Brain microvascular endothelial cell (primary cell): Measurements from ENCODE around the gene COX5B.
"Not testable (repeated sequence)": the region's sequence is repeated elsewhere in the genome, so short reads cannot be mapped to it uniquely, and the experiment has no call there.

ENCODE experiments used
- DNase-seq: peaks from one replicate; pipeline ENCODE4 v3.0.0-alpha.2; 2020
- H3K27ac ChIP-seq: fragments of 250-450 bp; sonication (Bioruptor Pico); 2 replicates; pipeline ENCODE4 v1.5.1; 2020; ENCODE audit warnings: mild to moderate bottlenecking, moderate library complexity
- H3K27me3 ChIP-seq: fragments of 250-450 bp; sonication (Bioruptor Pico); replicated peaks from 2 replicates; pipeline ENCODE4 v1.5.1; 2020; ENCODE audit warnings: mild to moderate bottlenecking
- H3K36me3 ChIP-seq: fragments of 250-450 bp; sonication (Bioruptor Pico); replicated peaks from 2 replicates; pipeline ENCODE4 v1.5.1; 2020; ENCODE audit warnings: mild to moderate bottlenecking
- H3K4me3 ChIP-seq: 2 replicates; pipeline ENCODE4 v1.5.1; 2011; ENCODE audit warnings: low read depth, mild to moderate bottlenecking, control low read depth, low read length, moderate library complexity
- in situ Hi-C: cut with HindIII; loops from 2 replicates; pipeline ENCODE4 v1.10.0; 2017; ENCODE audit warnings: low sequenced_read_pairs, low pct_ligation_motif_present
- TF ChIP-seq, protein P1 (sequence below): IDR thresholded peaks from 2 replicates; pipeline ENCODE4 v1.5.1; 2011; ENCODE audit warnings: low read depth, mild to moderate bottlenecking, moderate library complexity, low read length, control low read depth, inconsistent platforms; ENCODE audit errors: missing control alignments

The COX5B gene

GRCh38 chr2:97663626-97663961 is 17.7 kb downstream of the COX5B start:
- peak overlapping the region; percentile 90 for H3K27ac ChIP-seq
- in situ Hi-C loops, result no loop called here
- DNase-seq, result no peak
- peak overlapping the region; percentile 78 for H3K4me3 ChIP-seq
- peaks cover 4% of the 10 kb centered on the region for H3K36me3 ChIP-seq
- H3K27me3 ChIP-seq, result no peaks in the 10 kb centered on the region
- TF ChIP-seq, protein P1, sequence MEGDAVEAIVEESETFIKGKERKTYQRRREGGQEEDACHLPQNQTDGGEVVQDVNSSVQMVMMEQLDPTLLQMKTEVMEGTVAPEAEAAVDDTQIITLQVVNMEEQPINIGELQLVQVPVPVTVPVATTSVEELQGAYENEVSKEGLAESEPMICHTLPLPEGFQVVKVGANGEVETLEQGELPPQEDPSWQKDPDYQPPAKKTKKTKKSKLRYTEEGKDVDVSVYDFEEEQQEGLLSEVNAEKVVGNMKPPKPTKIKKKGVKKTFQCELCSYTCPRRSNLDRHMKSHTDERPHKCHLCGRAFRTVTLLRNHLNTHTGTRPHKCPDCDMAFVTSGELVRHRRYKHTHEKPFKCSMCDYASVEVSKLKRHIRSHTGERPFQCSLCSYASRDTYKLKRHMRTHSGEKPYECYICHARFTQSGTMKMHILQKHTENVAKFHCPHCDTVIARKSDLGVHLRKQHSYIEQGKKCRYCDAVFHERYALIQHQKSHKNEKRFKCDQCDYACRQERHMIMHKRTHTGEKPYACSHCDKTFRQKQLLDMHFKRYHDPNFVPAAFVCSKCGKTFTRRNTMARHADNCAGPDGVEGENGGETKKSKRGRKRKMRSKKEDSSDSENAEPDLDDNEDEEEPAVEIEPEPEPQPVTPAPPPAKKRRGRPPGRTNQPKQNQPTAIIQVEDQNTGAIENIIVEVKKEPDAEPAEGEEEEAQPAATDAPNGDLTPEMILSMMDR, result no peak

- TF ChIP-seq, protein P1, result peak; percentile 75
Measured at GRCh38 chr2:97663962-97664635, 18.2 kb downstream of the COX5B start, which contains the start of gene ACTR1B. Gene ACTR1B (minus strand): TSS chr2:97664044. CDS start chr2:97663890, 154 bp downstream.

DNA sequence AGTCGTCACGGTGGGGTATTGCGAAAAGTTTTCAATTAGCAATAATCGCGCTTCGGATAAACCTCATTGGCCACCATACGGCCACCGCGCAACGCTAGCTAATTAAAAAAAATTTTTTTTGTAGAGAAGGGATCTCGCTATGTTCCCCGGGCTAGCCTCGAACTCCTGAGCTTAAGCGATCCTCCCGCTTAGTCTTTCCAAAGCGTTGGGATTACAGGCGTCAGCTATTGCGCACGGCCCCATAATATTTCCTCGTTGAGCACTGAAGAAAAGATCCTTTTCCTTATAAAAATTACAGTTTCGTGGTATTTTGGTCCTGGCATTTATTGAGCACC is 18.7 kb downstream of the COX5B start:
- peak overlapping the region; percentile 90 for H3K27ac ChIP-seq
- H3K27me3 ChIP-seq, result no peaks in the 10 kb centered on the region
- no peak for DNase-seq
- in situ Hi-C loops, result no loop called here
- peak overlapping the region; percentile 78 for H3K4me3 ChIP-seq
- TF ChIP-seq, protein P1, result no peak
- H3K36me3 ChIP-seq, result no peaks in the 10 kb centered on the region

More at GRCh38 chr2:97663962-97664635, 18.2 kb downstream of the COX5B start, which contains the start of gene ACTR1B:
- peak within 1 kb of the TSS; percentile 90 for H3K27ac ChIP-seq
- H3K36me3 ChIP-seq, result no peaks in the 10 kb centered on the region
- H3K27me3 ChIP-seq, result no peaks in the 10 kb centered on the region
- DNase-seq, result peak; percentile 98
- in situ Hi-C loops, result no loop called here
- peak within 1 kb of the TSS; percentile 78 for H3K4me3 ChIP-seq

DNA sequence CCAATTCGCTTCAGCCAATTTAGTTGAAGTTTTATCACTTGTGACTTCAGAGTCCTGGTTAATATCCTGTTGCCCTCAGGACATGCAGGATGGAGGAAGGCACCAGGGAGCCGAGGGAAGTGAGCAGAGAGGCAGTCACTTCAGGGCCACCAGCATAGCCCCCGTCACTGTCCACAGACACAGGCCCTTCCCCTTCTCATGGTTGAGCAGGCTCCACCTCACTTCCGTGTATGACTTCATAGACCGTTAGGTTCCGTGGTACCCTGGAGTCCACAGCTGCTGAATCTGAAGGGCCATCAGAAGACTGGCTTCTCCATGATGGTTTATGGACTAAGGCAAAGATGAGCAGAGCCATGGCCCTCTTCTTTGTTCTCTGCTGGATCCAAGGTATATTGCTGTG is 23.6 kb downstream of the COX5B start, which contains the start of gene C2orf92:
C2orf92 (plus strand) TSS at position 266 of the 400 bp plus-strand sequence; CDS start at position 342, 76 bp downstream.
- TF ChIP-seq, protein P1, result no peak
- DNase-seq, result no peak
- no peak within 1 kb of the TSS for H3K4me3 ChIP-seq
- no peak within 1 kb of the TSS for H3K27ac ChIP-seq
- H3K27me3 ChIP-seq, result no peaks in the 10 kb centered on the region
- in situ Hi-C loops, result no loop called here
- H3K36me3 ChIP-seq, result no peaks in the 10 kb centered on the region

DNA sequence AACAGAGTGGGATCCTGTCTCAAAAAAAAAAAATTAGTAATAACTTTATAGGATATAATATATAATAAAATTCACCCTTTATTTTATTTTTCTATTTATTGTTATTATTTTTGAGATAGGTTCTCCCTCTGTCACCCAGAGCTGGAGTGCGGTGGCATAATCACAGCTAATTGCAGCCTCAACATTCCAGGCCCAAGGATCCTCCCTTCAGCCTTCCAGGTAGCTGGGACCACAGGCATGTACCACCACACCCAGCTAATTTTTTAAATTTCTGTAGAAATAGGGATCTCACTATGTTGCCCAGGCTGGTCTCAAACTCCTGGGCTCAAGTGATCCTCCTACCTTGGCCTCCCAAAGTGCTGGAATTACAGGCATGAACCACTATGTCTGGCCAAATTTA is 24.6 kb downstream of the COX5B start:
- in situ Hi-C loops, result no loop called here
- H3K27ac ChIP-seq, result no peak overlapping the region
- no peak overlapping the region for H3K4me3 ChIP-seq
- no peaks in the 10 kb centered on the region for H3K36me3 ChIP-seq
- no peaks in the 10 kb centered on the region for H3K27me3 ChIP-seq
- TF ChIP-seq, protein P1, result no peak
- DNase-seq, result no peak

GRCh38 chr2:97671526-97671925 is 25.7 kb downstream of the COX5B start:
- Histone ChIP-seq H3K27ac (no peak overlapping the region), H3K4me3 (no peak overlapping the region), H3K27me3 (no peaks in the 10 kb centered on the region), H3K36me3 (no peaks in the 10 kb centered on the region)
- in situ Hi-C loops, result no loop called here
- no peak for DNase-seq
- TF ChIP-seq, protein P1, result no peak

DNA sequence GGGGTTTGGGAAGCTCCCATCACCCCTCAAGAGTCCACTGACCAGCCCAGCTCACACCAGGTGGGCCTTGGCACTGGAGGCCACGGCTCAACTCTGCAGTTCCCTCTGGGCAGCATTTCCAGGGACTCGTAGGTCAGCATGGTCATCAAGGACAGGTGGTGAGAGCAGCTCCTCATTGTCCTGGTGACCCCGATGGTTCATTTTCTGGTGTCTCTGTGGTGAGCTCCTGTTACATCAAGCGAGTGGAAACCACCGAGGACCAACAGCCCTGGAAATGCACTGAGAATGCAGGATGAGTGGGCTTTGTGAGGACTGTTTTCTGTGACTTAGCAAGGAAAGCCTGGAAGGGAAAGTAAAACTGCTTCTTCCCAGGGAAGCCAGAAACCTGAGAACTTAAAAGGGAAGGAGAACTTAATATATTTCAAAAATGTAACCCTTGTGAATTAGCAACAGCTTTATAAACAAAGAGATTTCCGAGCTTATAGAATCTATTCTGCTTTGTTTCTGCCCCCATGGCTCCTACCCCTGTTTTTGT is 26.8 kb downstream of the COX5B start:
- DNase-seq, H3K4me3 ChIP-seq, in situ Hi-C loops, H3K36me3 ChIP-seq, H3K27me3 ChIP-seq, H3K27ac ChIP-seq: not testable (repeated sequence)
